H1 (cell line): ENCODE data around the gene HOXB6. TPM values are rescaled to one million over a fixed set of nuclear protein-coding genes. Genes with fewer than 3 reads are reported as not detected.

ENCODE experiments used
- CTCF ChIA-PET: fragments of 300-600 bp; sonication (Branson Sonifier 250); formaldehyde crosslinking; loops from one replicate; lab custom pipeline; 2021; ENCODE audit not compliant: partially characterized antibody; lab: Charles Lee
- POLR2A ChIA-PET: fragments of 300-600 bp; sonication (Branson Sonifier 250); formaldehyde crosslinking; loops from one replicate; lab custom pipeline; 2021; ENCODE audit warnings: inconsistent platforms; ENCODE audit not compliant: partially characterized antibody; lab: Charles Lee
- DNase-seq, 2 experiments: peaks; one replicate each; pipeline versions ENCODE4 v3.0.0 to v3.0.0-alpha.2; 2010 to 2022; ENCODE audit warnings: low spot score in 2 of 2, low read depth in 1 of 2, mixed read lengths in 1 of 2
- FAIRE-seq: peaks from 2 replicates; lab custom pipeline; 2011; peaks lifted over from hg19 to GRCh38; lab: Jason Lieb, UNC
- H2AFZ ChIP-seq: 2 replicates; pipeline ENCODE4 v1.8.1; 2012; ENCODE audit warnings: low read length, inconsistent platforms
- H2AK5ac ChIP-seq: 2 replicates; pipeline ENCODE4 v1.6.1; 2013; ENCODE audit warnings: low read depth, low read length
- H2BK120ac ChIP-seq: replicated peaks from 2 replicates; pipeline ENCODE3; 2013; ENCODE audit warnings: low read depth, low read length, inconsistent platforms
- H2BK12ac ChIP-seq: 2 replicates; pipeline ENCODE4 v1.6.1; 2013; ENCODE audit warnings: low read depth, low read length
- H2BK15ac ChIP-seq: 2 replicates; pipeline ENCODE4 v1.6.1; 2013; ENCODE audit warnings: low read length
- H2BK20ac ChIP-seq: 2 replicates; pipeline ENCODE4 v1.6.1; 2013; ENCODE audit warnings: low read length
- H2BK5ac ChIP-seq: 2 replicates; pipeline ENCODE4 v1.6.1; 2013; ENCODE audit warnings: low read depth, low read length
- H3K14ac ChIP-seq: 2 replicates; pipeline ENCODE4 v1.6.1; 2013; ENCODE audit warnings: inconsistent platforms; ENCODE audit not compliant: insufficient read length
- H3K18ac ChIP-seq: 2 replicates; pipeline ENCODE4 v1.6.1; 2013; ENCODE audit warnings: low read length; ENCODE audit errors: extremely low read depth
- H3K23ac ChIP-seq: 2 replicates; pipeline ENCODE4 v1.6.1; 2013; ENCODE audit warnings: inconsistent platforms; ENCODE audit not compliant: insufficient read length
- H3K23me2 ChIP-seq: 2 replicates; pipeline ENCODE4 v1.6.1; 2013; ENCODE audit warnings: low read depth, low read length
- H3K27ac ChIP-seq: 2 replicates; pipeline ENCODE4 v1.6.1; 2011; ENCODE audit warnings: low read depth, low read length, inconsistent platforms
- H3K27me3 ChIP-seq, 4 experiments: replicated peaks in 1 of 4; 1 replicate in 1 of 4; 2 replicates in 3 of 4; pipeline versions ENCODE4 v1.6.1 to v1.8.1; 2011 to 2013; ENCODE audit warnings: low read length in 3 of 4, mild to moderate bottlenecking in 3 of 4, inconsistent platforms in 2 of 4, mixed read lengths in 2 of 4, moderate library complexity in 1 of 4; ENCODE audit not compliant: control insufficient read depth in 3 of 4, insufficient read depth in 3 of 4; ENCODE audit errors: extremely low read depth in 1 of 4
- H3K36me3 ChIP-seq, 4 experiments: 2 replicates each; pipeline versions ENCODE4 v1.6.1 to v1.8.1; 2011 to 2013; ENCODE audit warnings: mild to moderate bottlenecking in 4 of 4, low read length in 3 of 4, moderate library complexity in 2 of 4, control low read depth in 1 of 4, inconsistent platforms in 1 of 4; ENCODE audit not compliant: insufficient read depth in 4 of 4, control insufficient read depth in 2 of 4
- H3K4ac ChIP-seq: replicated peaks from 2 replicates; pipeline ENCODE3; 2013; ENCODE audit warnings: low read length, low read depth, mixed read lengths, inconsistent platforms; ENCODE audit not compliant: insufficient read length
- H3K4me1 ChIP-seq, 4 experiments: replicated peaks in 1 of 4; 1 replicate in 1 of 4; 2 replicates in 3 of 4; pipeline versions ENCODE4 v1.6.1 to v1.8.1; 2011 to 2013; ENCODE audit warnings: low read length in 3 of 4, inconsistent platforms in 2 of 4, mixed read lengths in 1 of 4; ENCODE audit not compliant: insufficient read depth in 4 of 4, control insufficient read depth in 3 of 4
- H3K4me2 ChIP-seq, 2 experiments: 2 replicates each; pipeline versions ENCODE4 v1.6.1 to v1.8.1; 2011 to 2013; ENCODE audit warnings: low read depth in 2 of 2, low read length in 2 of 2, control low read depth in 1 of 2, inconsistent platforms in 1 of 2, mild to moderate bottlenecking in 1 of 2; ENCODE audit not compliant: insufficient read depth in 1 of 2
- H3K4me3 ChIP-seq, 4 experiments: fragments of 200-600, 300-600 bp in 1 of 4; sonication (generic), shearing (Covaris generic), sonication (Bioruptor Twin) in 1 of 4; 2 replicates each; pipeline versions ENCODE4 v1.5.1 to v1.8.1; 2011 to 2016; ENCODE audit warnings: low read length in 4 of 4, low read depth in 3 of 4, control low read depth in 2 of 4, inconsistent platforms in 2 of 4, mild to moderate bottlenecking in 2 of 4, mixed read lengths in 1 of 4, moderate library complexity in 1 of 4; ENCODE audit not compliant: insufficient read depth in 2 of 4; ENCODE audit errors: extremely low read depth in 1 of 4
- H3K56ac ChIP-seq: replicated peaks from 2 replicates; pipeline ENCODE3; 2013; ENCODE audit warnings: low read depth, mild to moderate bottlenecking, mixed read lengths, low read length, inconsistent platforms; ENCODE audit not compliant: insufficient read length
- H3K79me1 ChIP-seq: 2 replicates; pipeline ENCODE4 v1.6.1; 2013; ENCODE audit warnings: low read depth, low read length, control low read depth
- H3K79me2 ChIP-seq, 2 experiments: 2 replicates each; pipeline versions ENCODE4 v1.6.1 to v1.8.1; 2012 to 2013; ENCODE audit warnings: low read length in 2 of 2, mild to moderate bottlenecking in 2 of 2, inconsistent platforms in 1 of 2; ENCODE audit not compliant: insufficient read depth in 2 of 2, control insufficient read depth in 1 of 2
- H3K9ac ChIP-seq, 4 experiments: replicated peaks in 1 of 4; 1 replicate in 1 of 4; 2 replicates in 3 of 4; pipeline versions ENCODE4 v1.6.1 to v1.8.1; 2011 to 2013; ENCODE audit warnings: low read depth in 3 of 4, low read length in 3 of 4, control low read depth in 2 of 4, mild to moderate bottlenecking in 2 of 4, moderate library complexity in 2 of 4, inconsistent platforms in 1 of 4; ENCODE audit errors: extremely low read depth in 1 of 4
- H3K9me3 ChIP-seq, 2 experiments: 2 replicates each; pipeline versions ENCODE4 v1.6.1 to v1.8.1; 2012 to 2013; ENCODE audit warnings: mild to moderate bottlenecking in 2 of 2, moderate library complexity in 2 of 2, control low read depth in 1 of 2, inconsistent platforms in 1 of 2, low read depth in 1 of 2, low read length in 1 of 2, mixed read lengths in 1 of 2; ENCODE audit not compliant: insufficient read depth in 2 of 2
- H4K20me1 ChIP-seq, 2 experiments: replicated peaks in 1 of 2; 2 replicates each; pipeline versions ENCODE3 to v1.8.1; 2011 to 2013; ENCODE audit warnings: inconsistent platforms in 2 of 2, low read length in 2 of 2, mild to moderate bottlenecking in 1 of 2; ENCODE audit not compliant: insufficient read depth in 2 of 2, control insufficient read depth in 1 of 2
- H4K5ac ChIP-seq: 2 replicates; pipeline ENCODE4 v1.6.1; 2013; ENCODE audit warnings: low read length, low read depth, mixed read lengths, inconsistent platforms; ENCODE audit not compliant: insufficient read length
- H4K8ac ChIP-seq: 2 replicates; pipeline ENCODE4 v1.8.0; 2013; ENCODE audit warnings: mild to moderate bottlenecking, moderate library complexity, low read length, inconsistent platforms; ENCODE audit not compliant: insufficient read depth; ENCODE audit errors: extremely low read depth
- H4K91ac ChIP-seq: replicated peaks from 2 replicates; pipeline ENCODE3; 2013; ENCODE audit warnings: low read length, mixed read lengths, inconsistent platforms; ENCODE audit not compliant: insufficient read length
- CBX8 ChIP-seq: fragments of 300-800, 300-1000 bp; sonication (generic); IDR thresholded peaks from 2 replicates; pipeline ENCODE4 v1.7.1; 2016; ENCODE audit warnings: low read depth, low read length, borderline replicate concordance
- EGR1 ChIP-seq: IDR thresholded peaks from 2 replicates; pipeline ENCODE4 v1.6.1; 2011; ENCODE audit warnings: low read depth, low read length, borderline replicate concordance
- HDAC6 ChIP-seq: IDR thresholded peaks from one replicate; pipeline ENCODE4 v1.7.1; 2012; ENCODE audit warnings: low read depth, mild to moderate bottlenecking, inconsistent platforms, low read length, moderate library complexity
- POLR2AphosphoS5 ChIP-seq: IDR thresholded peaks from 2 replicates; pipeline ENCODE4 v1.6.1; 2011; ENCODE audit warnings: low read depth, low read length
- RNF2 ChIP-seq: fragments of 200-900, 300-1000 bp; sonication (generic); IDR thresholded peaks from 2 replicates; pipeline ENCODE4 v1.7.1; 2016; ENCODE audit warnings: borderline replicate concordance, low read depth, mild to moderate bottlenecking, antibody characterized with exemption, low read length; ENCODE audit not compliant: poor library complexity, severe bottlenecking; ENCODE audit errors: missing control alignments
- WGBS, 2 experiments: shearing (Covaris generic) in 1 of 2; methylation state at CpG; one replicate each; pipeline versions ENCODE4 v1.1.6 to v1.1.7; 2013 to 2015; ENCODE audit warnings: low lambda C conversion rate in 2 of 2, mixed read lengths in 2 of 2, inconsistent platforms in 1 of 2, low coverage in 1 of 2, missing lambda C conversion rate in 1 of 2; ENCODE audit not compliant: insufficient replicate concordance in 2 of 2, insufficient coverage in 1 of 2, insufficient read length in 1 of 2; ENCODE audit errors: extremely low coverage in 1 of 2, missing lambda C conversion rate in 1 of 2; 5-methylcytosine and 5-hydroxymethylcytosine counted together
- polyA plus RNA-seq, 7 experiments: library from polyadenylated mRNA; depleted of rRNA in 3 of 7; stranded (reverse) in 5 of 7; unstranded in 2 of 7; fragments of >200 nt in 5 of 7; fragments of 200-250 nt in 2 of 7; gene quantifications; 1 replicate in 5 of 7; 2 replicates in 1 of 7; 4 replicates in 1 of 7; pipeline versions ENCODE4 v1.2.1 to v1.2.3, GENCODE V29; 2011 to 2013; ENCODE audit warnings: missing spikeins in 2 of 7, mixed read lengths in 2 of 7
- total RNA-seq: library from RNA; stranded (reverse); fragmentation: NEBNext Ultra II Directional; extraction: Animal tissue kit (Norgen Biotek cat#: 25700); gene quantifications from 2 replicates; pipeline ENCODE4 v1.2.1, GENCODE V29; 2021

Gene HOXB6
- total and polyA plus RNA-seq, 2 of the 8 experiments (the other 6 are each of a cell fraction or from before 2014, with no cell fraction given): not detected

DNA sequence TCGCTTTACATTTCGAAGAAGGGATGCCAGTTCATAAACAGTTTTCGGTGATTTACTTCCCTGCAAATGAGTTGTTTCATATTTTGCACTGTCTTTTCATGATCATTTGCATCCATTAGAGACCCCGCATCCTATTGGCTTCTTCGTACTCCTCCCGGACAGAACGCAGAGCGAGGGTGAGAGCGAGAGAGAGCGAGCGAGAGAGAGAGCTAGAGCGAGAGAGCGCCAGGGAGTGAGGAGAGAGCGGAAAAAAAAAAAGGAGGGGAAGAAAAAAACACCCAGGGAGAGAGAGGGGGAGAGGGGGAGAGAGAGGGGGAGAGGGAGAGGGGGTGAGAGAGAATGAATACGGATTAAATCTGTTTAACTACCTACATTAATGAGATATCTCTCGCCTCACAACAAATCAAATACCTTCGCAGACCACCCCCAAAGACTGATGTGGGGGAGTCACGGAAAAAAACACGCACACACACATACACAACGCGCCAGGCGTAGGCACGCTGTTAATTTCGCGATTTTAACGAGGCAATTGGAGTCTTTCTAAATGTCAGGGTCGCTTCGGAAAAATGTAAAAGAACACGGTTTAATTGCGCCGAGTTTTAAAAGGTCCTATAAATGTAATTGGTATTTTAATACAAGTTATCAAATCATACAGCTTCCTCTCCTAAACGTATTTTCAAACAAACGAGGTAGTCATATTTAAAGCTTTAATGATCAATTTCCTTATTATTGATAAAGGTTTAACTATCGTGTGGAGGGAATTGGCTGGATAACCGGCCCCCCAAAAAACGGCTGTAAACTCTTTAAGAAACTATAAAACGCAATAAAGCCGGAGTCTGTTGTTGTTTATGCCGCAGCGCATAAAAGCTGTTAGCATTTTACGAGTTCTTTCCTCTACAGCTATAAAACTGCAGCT, 10.5 kb upstream of the HOXB6 start, which contains the start of gene HOXB8:
Gene HOXB8, minus strand, starts transcription at position 246 of the 916 bp plus-strand sequence. CDS start 588 bp downstream, outside the sequence.
- H4K91ac ChIP-seq: no peak within 1 kb of the TSS
- no peak for DNase-seq
- no peak within 1 kb of the TSS for H2AK5ac ChIP-seq
- no peak within 1 kb of the TSS for H3K23ac ChIP-seq
- H3K4me2 ChIP-seq: peak within 1 kb of the TSS in 1 of 2 experiments; percentile 26; a peak in 2 of 4 replicates
- no peak within 1 kb of the TSS for H2BK120ac ChIP-seq
- no peak within 1 kb of the TSS for H3K56ac ChIP-seq
- ChIA-PET CTCF (interaction anchor here (0.5 to 5.4 kb wide), 12 partner anchors 9 to 947 kb away, joined by 3 to 30 read pairs (median 4); partner anchors contain the start of genes HOXB5 and HOXB9), POLR2A (interaction anchor here (1.2 kb wide), 1 partner anchor 18 kb away, joined by 3 read pairs; no protein-coding TSS in a partner anchor)
- H2BK15ac ChIP-seq: no peak within 1 kb of the TSS; the same call in 1 of the 2 replicates
- no peak within 1 kb of the TSS for H2AFZ ChIP-seq
- H3K14ac ChIP-seq: no peak within 1 kb of the TSS
- H4K8ac ChIP-seq: no peak within 1 kb of the TSS; the same call in 1 of the 2 replicates
- H3K9ac ChIP-seq: no peak within 1 kb of the TSS
- no peaks in the 10 kb centered on the region for H3K79me1 ChIP-seq
- H3K9me3 ChIP-seq: no peaks in the 10 kb centered on the region; a peak in 1 of 4 replicates
- no peaks in the 10 kb centered on the region for H3K79me2 ChIP-seq
- 22% methylated on average over 38 of the region's 41 CpGs; no CpG with 5 or more reads in 1 of the 2 experiments for WGBS, 2 experiments
- H2BK12ac ChIP-seq: no peak within 1 kb of the TSS; the same call in 1 of the 2 replicates
- FAIRE-seq: no peak
- peaks cover 0 to 9% (median 6%) of the 10 kb centered on the region in 4 experiments; a peak in 5 of 7 replicates for H3K4me1 ChIP-seq
- peaks cover 98 to 100% (median 99%) of the 10 kb centered on the region in 4 experiments for H3K27me3 ChIP-seq
- no peak within 1 kb of the TSS for H4K5ac ChIP-seq
- no peak within 1 kb of the TSS for H2BK20ac ChIP-seq
- no peak within 1 kb of the TSS for H3K4me3 ChIP-seq
- H2BK5ac ChIP-seq: no peak within 1 kb of the TSS
- H3K4ac ChIP-seq: no peak within 1 kb of the TSS
- H3K18ac ChIP-seq: no peak within 1 kb of the TSS
- no peak within 1 kb of the TSS for H3K27ac ChIP-seq
- H3K23me2 ChIP-seq: 0 out of 2 replicates have a peak, but pooled peaks cover 2% of the 10 kb centered on the region
- H4K20me1 ChIP-seq: peaks cover 18 to 32% of the 10 kb centered on the region in 2 experiments
- peak; percentile 72 for TF ChIP-seq CBX8
- TF ChIP-seq POLR2AphosphoS5: no peak
- TF ChIP-seq HDAC6: no peak
- TF ChIP-seq RNF2: peak; percentile 42
- 0 out of 2 replicates have a peak, but pooled peaks have one; percentile 15 for TF ChIP-seq EGR1
- TF ChIP-seq, all 59 proteins: peak for 3
- peaks cover 0 to 15% (median 0%) of the 10 kb centered on the region in 4 experiments; a peak in 1 of 8 replicates for H3K36me3 ChIP-seq
